ENCODE data around the gene RAPGEF4. TPM values are rescaled to one million over a fixed set of nuclear protein-coding genes. Genes with fewer than 3 reads are reported as not detected.

The RAPGEF4 gene
- total and polyA plus RNA-seq, 2 of the 8 experiments (the other 6 are each of a cell fraction or from before 2014, with no cell fraction given): 1.2 to 2.6 TPM

GRCh38 chr2:173027181-173028128, 291.8 kb downstream of the RAPGEF4 start:
- FAIRE-seq (peak; percentile 91), DNase-seq (ENCODE audit: low read depth in 1 of 2, low spot score in 2 of 2) (peak; percentile 44 to 85)
- Histone ChIP-seq H3K23me2 (ENCODE audit: low read depth, low read length) (no peaks in the 10 kb centered on the region), H4K5ac (ENCODE audit: insufficient read length, low read depth, low read length) (no peak overlapping the region), H4K8ac (ENCODE audit: extremely low read depth, insufficient read depth, low read length) (no peak overlapping the region), H3K4me1 (replicated peaks in 1 of 4; ENCODE audit: control insufficient read depth in 3 of 4, insufficient read depth in 4 of 4, low read length in 3 of 4) (peaks cover 0 to 3% (median 0%) of the 10 kb centered on the region in 4 experiments; a peak in 1 of 7 replicates), H3K56ac (replicated peaks; ENCODE audit: insufficient read length, low read depth, low read length) (no peak overlapping the region), H3K27ac (ENCODE audit: low read depth, low read length) (no peak overlapping the region), H3K27me3 (replicated peaks in 1 of 4; ENCODE audit: control insufficient read depth in 3 of 4, extremely low read depth in 1 of 4, insufficient read depth in 3 of 4, low read length in 3 of 4) (no peaks in the 10 kb centered on the region), H3K4me2 (ENCODE audit: insufficient read depth in 1 of 2, low read depth in 2 of 2, low read length in 2 of 2) (no peak overlapping the region), H3K14ac (ENCODE audit: insufficient read length) (no peak overlapping the region), H2BK120ac (replicated peaks; ENCODE audit: low read depth, low read length) (no peak overlapping the region), H3K18ac (ENCODE audit: extremely low read depth, low read length) (no peak overlapping the region), H2AFZ (ENCODE audit: low read length) (no peak overlapping the region), H4K20me1 (replicated peaks in 1 of 2; ENCODE audit: control insufficient read depth in 1 of 2, insufficient read depth in 2 of 2, low read length in 2 of 2) (no peaks in the 10 kb centered on the region), H3K9me3 (ENCODE audit: insufficient read depth in 2 of 2, low read depth in 1 of 2, low read length in 1 of 2) (no peaks in the 10 kb centered on the region), H2BK20ac (ENCODE audit: low read length) (no peak overlapping the region), H2BK15ac (ENCODE audit: low read length) (no peak overlapping the region), H3K9ac (replicated peaks in 1 of 4; ENCODE audit: extremely low read depth in 1 of 4, low read depth in 3 of 4, low read length in 3 of 4) (no peak overlapping the region), H3K23ac (ENCODE audit: insufficient read length) (no peak overlapping the region), H3K4me3 (ENCODE audit: extremely low read depth in 1 of 4, insufficient read depth in 2 of 4, low read depth in 3 of 4, low read length in 4 of 4) (no peak overlapping the region), H2BK12ac (ENCODE audit: low read depth, low read length) (no peak overlapping the region), H2AK5ac (ENCODE audit: low read depth, low read length) (no peak overlapping the region), H2BK5ac (ENCODE audit: low read depth, low read length) (no peak overlapping the region), H3K4ac (replicated peaks; ENCODE audit: insufficient read length, low read depth, low read length) (no peak overlapping the region), H3K79me1 (ENCODE audit: low read depth, low read length) (no peaks in the 10 kb centered on the region), H4K91ac (replicated peaks; ENCODE audit: insufficient read length, low read length) (no peak overlapping the region), H3K36me3 (ENCODE audit: control insufficient read depth in 2 of 4, insufficient read depth in 4 of 4, low read length in 3 of 4) (no peaks in the 10 kb centered on the region), H3K79me2 (ENCODE audit: control insufficient read depth in 1 of 2, insufficient read depth in 2 of 2, low read length in 2 of 2) (no peaks in the 10 kb centered on the region)
- ChIA-PET CTCF (ENCODE audit: partially characterized antibody) (interaction anchor here (0.5 to 11.7 kb wide), 53 partner anchors 10 to 1317 kb away, joined by 3 to 227 read pairs (median 3); partner anchors contain the start of gene MAP3K20), POLR2A (ENCODE audit: partially characterized antibody) (no interaction called here)
- WGBS, 2 experiments (ENCODE audit: extremely low coverage in 1 of 2, insufficient coverage in 1 of 2, insufficient read length in 1 of 2, insufficient replicate concordance in 2 of 2, low coverage in 1 of 2, low lambda C conversion rate in 2 of 2, missing lambda C conversion rate in 1 of 2): 57% methylated on average over 8 of the region's 8 CpGs; no CpG with 5 or more reads in 1 of the 2 experiments
- TF ChIP-seq CBX8 (IDR thresholded peaks at IDR 0.05; ENCODE audit: borderline replicate concordance, low read depth, low read length): no peak
- TF ChIP-seq EP300 (IDR thresholded peaks at IDR 0.05; ENCODE audit: borderline replicate concordance in 1 of 2, low read depth in 2 of 2, low read length in 2 of 2): no peak
- TF ChIP-seq EGR1 (IDR thresholded peaks at IDR 0.05; ENCODE audit: borderline replicate concordance, low read depth, low read length): no peak
- TF ChIP-seq USF2 (IDR thresholded peaks at IDR 0.05; ENCODE audit: low read length): no peak
- TF ChIP-seq JUN (IDR thresholded peaks at IDR 0.05; ENCODE audit: low read depth, low read length): no peak
- no peak for TF ChIP-seq JUND (IDR thresholded peaks at IDR 0.05; ENCODE audit: low read length)
- no peak for TF ChIP-seq GABPA (IDR thresholded peaks at IDR 0.05; ENCODE audit: borderline replicate concordance, insufficient read depth, low read length)
- no peak for TF ChIP-seq MAX (IDR thresholded peaks at IDR 0.05)

All from H1 (cell line).